HEK293 (cell line): ENCODE results near the gene INO80.
A peak's percentile ranks its signal among the peaks of the same experiment; 100 is the strongest.

Experiments used
- CTCF ChIA-PET: fragments of 350-600 bp; formaldehyde crosslinking; extraction: SDS; loops from one replicate; lab custom pipeline; 2021; ENCODE audit warnings: antibody characterized with exemption; lab: Yijun Ruan, JAX
- POLR2A ChIA-PET: fragments of 300-600 bp; formaldehyde crosslinking; extraction: SDS; loops from one replicate; lab custom pipeline; 2020; ENCODE audit warnings: antibody characterized with exemption, inconsistent platforms; lab: Yijun Ruan, JAX
- H3K27ac ChIP-seq: fragments of 200-500 bp; sonication (Bioruptor generic); 2 replicates; pipeline ENCODE4 v1.5.1; 2014; ENCODE audit warnings: low read depth, low read length, control low read depth, inconsistent platforms; ENCODE audit errors: extremely low read depth
- H3K36me3 ChIP-seq, 2 experiments: fragments of 200-500 bp in 1 of 2; sonication (Bioruptor generic) in 1 of 2; 1 replicate in 1 of 2; 2 replicates in 1 of 2; pipeline ENCODE4 v1.5.1; 2014 to 2017; ENCODE audit warnings: inconsistent platforms in 2 of 2, low read length in 2 of 2; ENCODE audit not compliant: control insufficient read depth in 2 of 2, insufficient read depth in 1 of 2
- H3K4me1 ChIP-seq: fragments of 200-500 bp; sonication (Bioruptor generic); 2 replicates; pipeline ENCODE4 v1.5.1; 2014; ENCODE audit warnings: mild to moderate bottlenecking, low read length, inconsistent platforms; ENCODE audit not compliant: control insufficient read depth, insufficient read depth
- H3K4me3 ChIP-seq: 2 replicates; pipeline ENCODE4 v1.5.1; 2011; ENCODE audit warnings: low read depth, mild to moderate bottlenecking, control low read depth, low read length, moderate library complexity
- H3K9me3 ChIP-seq: fragments of 200-500 bp; sonication (Bioruptor generic); 2 replicates; pipeline ENCODE4 v1.5.1; 2014; ENCODE audit warnings: low read depth, low read length, inconsistent platforms; ENCODE audit not compliant: control insufficient read depth, insufficient read depth
- HIC1 ChIP-seq: fragments of 450-650 bp; formaldehyde crosslinking; IDR thresholded peaks from 2 replicates; pipeline ENCODE4 v1.5.1; 2016; ENCODE audit warnings: missing biosample characterization, missing genetic modification characterization
- HOXA7 ChIP-seq: sonication (generic); formaldehyde crosslinking; IDR thresholded peaks from 2 replicates; pipeline ENCODE4 v1.8.1; 2022; ENCODE audit warnings: missing genetic modification reagents, borderline replicate concordance
- OSR2 ChIP-seq: fragments of 450-650 bp; formaldehyde crosslinking; IDR thresholded peaks from 2 replicates; pipeline ENCODE4 v1.5.1; 2016; ENCODE audit warnings: missing biosample characterization, missing genetic modification characterization
- PRDM10 ChIP-seq: fragments of 450-650 bp; formaldehyde crosslinking; IDR thresholded peaks from 2 replicates; pipeline ENCODE4 v1.5.1; 2016; ENCODE audit warnings: missing biosample characterization, missing genetic modification characterization
- SCRT2 ChIP-seq: fragments of 450-650 bp; formaldehyde crosslinking; IDR thresholded peaks from 2 replicates; pipeline ENCODE4 v1.5.1; 2016; ENCODE audit warnings: missing biosample characterization, missing genetic modification characterization
- ZFP37 ChIP-seq: fragments of 450-650 bp; formaldehyde crosslinking; IDR thresholded peaks from 2 replicates; pipeline ENCODE4 v1.5.1; 2016; ENCODE audit warnings: missing biosample characterization, missing genetic modification characterization
- ZNF155 ChIP-seq: fragments of 450-650 bp; formaldehyde crosslinking; IDR thresholded peaks from 2 replicates; pipeline ENCODE4 v1.5.1; 2016; ENCODE audit warnings: missing biosample characterization, missing genetic modification characterization
- ZNF175 ChIP-seq: fragments of 450-650 bp; formaldehyde crosslinking; IDR thresholded peaks from 2 replicates; pipeline ENCODE4 v1.5.1; 2016; ENCODE audit warnings: missing biosample characterization, missing genetic modification characterization
- ZNF518A ChIP-seq: fragments of 450-650 bp; formaldehyde crosslinking; conservative IDR thresholded peaks from 2 replicates; pipeline ENCODE4 v1.5.1; 2016; ENCODE audit warnings: low read depth, missing biosample characterization, missing genetic modification characterization
- ZNF561 ChIP-seq: fragments of 450-650 bp; IDR thresholded peaks from 2 replicates; pipeline ENCODE4 v1.5.1; 2018; ENCODE audit warnings: missing biosample characterization, missing genetic modification characterization, borderline replicate concordance
- ZNF571 ChIP-seq: fragments of 450-650 bp; formaldehyde crosslinking; IDR thresholded peaks from 2 replicates; pipeline ENCODE4 v1.5.0; 2017; ENCODE audit warnings: missing biosample characterization, missing genetic modification characterization
- ZNF596 ChIP-seq: fragments of 450-650 bp; IDR thresholded peaks from 2 replicates; pipeline ENCODE4 v1.5.0; 2018; ENCODE audit warnings: missing biosample characterization, mild to moderate bottlenecking, missing genetic modification characterization, moderate library complexity
- ZNF626 ChIP-seq: fragments of 450-650 bp; sonication (Bioruptor Pico); formaldehyde crosslinking; IDR thresholded peaks from 2 replicates; pipeline ENCODE4 v1.5.1; 2018; ENCODE audit warnings: missing biosample characterization, missing genetic modification characterization, inconsistent platforms
- ZNF658 ChIP-seq: fragments of 450-650 bp; formaldehyde crosslinking; IDR thresholded peaks from 2 replicates; pipeline ENCODE4; 2016; ENCODE audit warnings: missing biosample characterization, missing genetic modification characterization
- ZSCAN16 ChIP-seq: fragments of 450-650 bp; formaldehyde crosslinking; IDR thresholded peaks from 2 replicates; pipeline ENCODE4 v1.5.1; 2016; ENCODE audit warnings: missing biosample characterization, missing genetic modification characterization
- ZSCAN23 ChIP-seq: fragments of 450-650 bp; formaldehyde crosslinking; IDR thresholded peaks from 2 replicates; pipeline ENCODE4 v1.5.1; 2016; ENCODE audit warnings: missing biosample characterization, missing genetic modification characterization
- ZSCAN5A ChIP-seq: fragments of 450-650 bp; formaldehyde crosslinking; IDR thresholded peaks from 2 replicates; pipeline ENCODE4 v1.5.1; 2016; ENCODE audit warnings: missing biosample characterization, missing genetic modification characterization

INO80 gene

GRCh38 chr15:40968290-40969085 is 147.6 kb downstream of the INO80 start:
- TF ChIP-seq HIC1 (tag by site-specific recombination): no peak
- no peak for TF ChIP-seq ZNF571 (tag by site-specific recombination)
- TF ChIP-seq ZFP37 (tag by site-specific recombination): no peak
- TF ChIP-seq OSR2 (tag by site-specific recombination): 0 out of 2 replicates have a peak, but pooled peaks have one; percentile 10
- TF ChIP-seq, all 188 proteins: peak for 1
- POLR2A ChIA-PET: interaction anchor here (0.6 to 1.1 kb wide), 6 partner anchors 8 to 201 kb away, joined by 3 to 5 read pairs (median 4); partner anchors contain the start of gene CHAC1
- Histone ChIP-seq H3K27ac (no peak overlapping the region), H3K9me3 (no peaks in the 10 kb centered on the region), H3K4me3 (no peak overlapping the region), H3K36me3 (no peaks in the 10 kb centered on the region), H3K4me1 (no peaks in the 10 kb centered on the region)
- CTCF ChIA-PET: interaction anchor here (0.6 to 1.2 kb wide), 5 partner anchors 27 to 392 kb away, joined by 3 to 7 read pairs (median 3); no protein-coding TSS in a partner anchor

- no peaks in the 10 kb centered on the region for H3K36me3 ChIP-seq
- CTCF ChIA-PET: interaction anchor here (0.6 kb wide), 1 partner anchor 12 kb away, joined by 3 read pairs; no protein-coding TSS in a partner anchor
- H3K4me3 ChIP-seq: no peak overlapping the region
- H3K9me3 ChIP-seq: no peaks in the 10 kb centered on the region
- POLR2A ChIA-PET: interaction anchor here (2.2 kb wide), 1 partner anchor 11 kb away, joined by 15 read pairs; the partner anchor contains the start of gene CHAC1
- no peak overlapping the region for H3K27ac ChIP-seq
- H3K4me1 ChIP-seq: no peaks in the 10 kb centered on the region
- TF ChIP-seq ZNF596 (no peak), ZSCAN5A (tag by site-specific recombination) (no peak), ZNF626 (tag by site-specific recombination) (no peak), ZNF658 (tag by site-specific recombination) (no peak), ZNF155 (tag by site-specific recombination) (no peak), PRDM10 (tag by site-specific recombination) (no peak), ZSCAN16 (tag by site-specific recombination) (no peak), ZNF561 (tag by site-specific recombination) (no peak), HOXA7 (CRISPR knock-in tag) (no peak), SCRT2 (tag by site-specific recombination) (no peak), ZNF175 (tag by site-specific recombination) (no peak), HIC1 (tag by site-specific recombination) (no peak), ZNF518A (tag by site-specific recombination) (no peak), ZSCAN23 (tag by site-specific recombination) (no peak)
These were observed 151.4 kb downstream of the INO80 start for GRCh38 chr15:40964634-40965033.
